HFF-Myc (cell line): ENCODE data around the gene ZRANB1.

ENCODE experiments used
- DNase-seq: peaks from one replicate; pipeline ENCODE4 v3.0.0-alpha.2; 2011; ENCODE audit warnings: low read depth; ENCODE audit errors: extremely low read depth
- H3K4me3 ChIP-seq: replicated peaks from 2 replicates; pipeline ENCODE4 v1.5.1; 2011; ENCODE audit warnings: low read depth, mild to moderate bottlenecking, control low read depth, low read length
- CTCF ChIP-seq: IDR thresholded peaks from 2 replicates; pipeline ENCODE4 v1.5.1; 2012; ENCODE audit warnings: mild to moderate bottlenecking, low read depth, low read length, control low read depth; ENCODE audit errors: missing control alignments

The ZRANB1 gene

GRCh38 chr10:124959564-124959963 is 17.6 kb downstream of the ZRANB1 start:
- no peak for DNase-seq
- TF ChIP-seq CTCF, result no peak
- no peak overlapping the region for H3K4me3 ChIP-seq

- H3K4me3 ChIP-seq, result no peak overlapping the region
- no peak for DNase-seq
- TF ChIP-seq CTCF, result no peak
Measured at GRCh38 chr10:124961248-124961570, 19.3 kb downstream of the ZRANB1 start.

- H3K4me3 ChIP-seq, result no peak overlapping the region
- no peak for TF ChIP-seq CTCF
- DNase-seq, result no peak
Measured at GRCh38 chr10:124962421-124962820, 20.5 kb downstream of the ZRANB1 start.

GRCh38 chr10:124963866-124964720 is 22.2 kb downstream of the ZRANB1 start:
- no peak overlapping the region for H3K4me3 ChIP-seq
- no peak for TF ChIP-seq CTCF
- DNase-seq, result no peak

GRCh38 chr10:124966008-124966407 is 24.1 kb downstream of the ZRANB1 start:
- H3K4me3 ChIP-seq, result no peak overlapping the region
- no peak for TF ChIP-seq CTCF
- DNase-seq, result no peak

GRCh38 chr10:124967255-124967654 is 25.3 kb downstream of the ZRANB1 start:
- no peak overlapping the region for H3K4me3 ChIP-seq
- TF ChIP-seq CTCF, result no peak
- no peak for DNase-seq

- no peak for TF ChIP-seq CTCF
- H3K4me3 ChIP-seq, result no peak overlapping the region
- DNase-seq, result no peak
Measured at GRCh38 chr10:124971276-124971675, 29.4 kb downstream of the ZRANB1 start.
